ENCODE measurements around the gene DACT2. TPM values are rescaled to one million over a fixed set of nuclear protein-coding genes. Genes with fewer than 3 reads are reported as not detected.

DACT2 gene
- total RNA-seq, 1 experiment from 2014 or later, result not detected

- no peaks in the 10 kb centered on the region for H3K27me3 ChIP-seq (ENCODE audit: insufficient read depth, low read length)
- no peak for TF ChIP-seq MAX (IDR thresholded peaks at IDR 0.05)
- TF ChIP-seq ZFX (IDR thresholded peaks at IDR 0.05), result no peak
- TF ChIP-seq POLR2AphosphoS5 (IDR thresholded peaks at IDR 0.05; ENCODE audit: low read depth, low read length), result no peak
- H3K9me3 ChIP-seq (ENCODE audit: control insufficient read depth in 1 of 2, insufficient read depth in 1 of 2, low read depth in 1 of 2, low read length in 2 of 2), result no peaks in the 10 kb centered on the region
- RAD21 ChIA-PET (ENCODE audit: low non-redundant PET in 1 of 2, low total read pairs in 2 of 2, uncharacterized antibody in 2 of 2, unreplicated experiment in 2 of 2), result no interaction called here
- no peak overlapping the region for H3K9ac ChIP-seq (ENCODE audit: low read length)
- H4K20me1 ChIP-seq (ENCODE audit: insufficient read depth), result no peaks in the 10 kb centered on the region
- H3K4me3 ChIP-seq (replicated peaks in 1 of 2; ENCODE audit: low read depth in 1 of 2, low read length in 2 of 2), result no peak overlapping the region
- H2AFZ ChIP-seq (ENCODE audit: low read depth, low read length, poor library complexity, severe bottlenecking), result no peak overlapping the region
- H3K36me3 ChIP-seq (ENCODE audit: control insufficient read depth in 1 of 2, insufficient read depth in 2 of 2, low read length in 2 of 2), result no peaks in the 10 kb centered on the region
- H3K4me2 ChIP-seq (ENCODE audit: low read length), result no peak overlapping the region
- H3K27ac ChIP-seq (ENCODE audit: low read depth, low read length), result no peak overlapping the region
- intact Hi-C loops (cut with micrococcal nuclease), result no loop called here
- BruUV-seq (replicated peaks), result no TSS peak
- no peaks in the 10 kb centered on the region for H3K4me1 ChIP-seq (ENCODE audit: control insufficient read depth in 1 of 2, insufficient read depth in 2 of 2, low read length in 2 of 2)
- ATAC-seq, result no peak
- POLR2A ChIA-PET, result no interaction called here
- DNase-seq (ENCODE audit: low read depth, low spot score), result no peak
- H3K9me2 ChIP-seq (ENCODE audit: insufficient read depth), result no peaks in the 10 kb centered on the region
- no peaks in the 10 kb centered on the region for H3K79me2 ChIP-seq (ENCODE audit: insufficient read depth, low read length)
- CTCF ChIA-PET, result no interaction called here
Measured at GRCh38 chr6:168273441-168274036, 46.0 kb downstream of the DACT2 start.

GRCh38 chr6:168272415-168273325 is 46.9 kb downstream of the DACT2 start:
- Histone ChIP-seq H2AFZ (ENCODE audit: low read depth, low read length, poor library complexity, severe bottlenecking) (no peak overlapping the region), H3K9ac (ENCODE audit: low read length) (no peak overlapping the region)
- TF ChIP-seq ZBTB33 (IDR thresholded peaks at IDR 0.05; ENCODE audit: extremely low read depth, insufficient replicate concordance, low read length) (no peak), SP1 (IDR thresholded peaks at IDR 0.05; ENCODE audit: low read depth) (no peak), FOSL1 (IDR thresholded peaks at IDR 0.05; ENCODE audit: low read depth) (no peak), EZH2 (IDR thresholded peaks at IDR 0.05) (no peak), EZH2phosphoT487 (IDR thresholded peaks at IDR 0.05; ENCODE audit: borderline replicate concordance) (no peak), REST (IDR thresholded peaks at IDR 0.05; ENCODE audit: low read depth) (no peak), POLR2A (IDR thresholded peaks at IDR 0.05; ENCODE audit: borderline replicate concordance, extremely low read depth, insufficient read depth, insufficient read length) (no peak), CBX3 (IDR thresholded peaks at IDR 0.05; ENCODE audit: low read depth) (no peak), ZFX (IDR thresholded peaks at IDR 0.05) (no peak), SIN3A (IDR thresholded peaks at IDR 0.05; ENCODE audit: low read depth) (no peak), MAX (IDR thresholded peaks at IDR 0.05) (no peak)

More at GRCh38 chr6:168272415-168273325, 46.9 kb downstream of the DACT2 start:
- H3K9me2 ChIP-seq (ENCODE audit: insufficient read depth), result no peaks in the 10 kb centered on the region
- no peak overlapping the region for H3K27ac ChIP-seq (ENCODE audit: low read depth, low read length)
- no peak overlapping the region for H3K4me3 ChIP-seq (replicated peaks in 1 of 2; ENCODE audit: low read depth in 1 of 2, low read length in 2 of 2)
- no peaks in the 10 kb centered on the region for H4K20me1 ChIP-seq (ENCODE audit: insufficient read depth)
- ChIA-PET CTCF (no interaction called here), POLR2A (no interaction called here), RAD21 (ENCODE audit: low non-redundant PET in 1 of 2, low total read pairs in 2 of 2, uncharacterized antibody in 2 of 2, unreplicated experiment in 2 of 2) (no interaction called here)
- no peaks in the 10 kb centered on the region for H3K4me1 ChIP-seq (ENCODE audit: control insufficient read depth in 1 of 2, insufficient read depth in 2 of 2, low read length in 2 of 2)
- BruUV-seq (replicated peaks), result no TSS peak
- H3K36me3 ChIP-seq (ENCODE audit: control insufficient read depth in 1 of 2, insufficient read depth in 2 of 2, low read length in 2 of 2), result no peaks in the 10 kb centered on the region
- H3K9me3 ChIP-seq (ENCODE audit: control insufficient read depth in 1 of 2, insufficient read depth in 1 of 2, low read depth in 1 of 2, low read length in 2 of 2), result no peaks in the 10 kb centered on the region
- H3K79me2 ChIP-seq (ENCODE audit: insufficient read depth, low read length), result no peaks in the 10 kb centered on the region
- ATAC-seq (no peak), DNase-seq (ENCODE audit: low read depth, low spot score) (no peak)
- no peak overlapping the region for H3K4me2 ChIP-seq (ENCODE audit: low read length)
- H3K27me3 ChIP-seq (ENCODE audit: insufficient read depth, low read length), result no peaks in the 10 kb centered on the region
- intact Hi-C loops (cut with micrococcal nuclease), result no loop called here

Measured in HCT116 (cell line).